Measurements from ENCODE around the gene SMPD2.

- TF ChIP-seq CTCF (IDR thresholded peaks at IDR 0.05) (no peak), POLR2AphosphoS5 (IDR thresholded peaks at IDR 0.05; ENCODE audit: low read depth, low read length) (no peak; the same call in 1 of the 2 replicates), REST (IDR thresholded peaks at IDR 0.05; ENCODE audit: insufficient read depth in 1 of 2, low read depth in 2 of 2, low read length in 1 of 2) (no peak), TCF7L2 (IDR thresholded peaks at IDR 0.05; ENCODE audit: low read depth, low read length) (no peak), SIN3A (IDR thresholded peaks at IDR 0.05; ENCODE audit: borderline replicate concordance, insufficient read depth, low read depth, low read length) (no peak)
Measured at GRCh38 chr6:109443425-109443950, 3.0 kb downstream of the SMPD2 start.
